GM12878 (cell line): ENCODE measurements around the gene MORC4. TPM values are rescaled to one million over a fixed set of nuclear protein-coding genes. Genes with fewer than 3 reads are reported as not detected.

ENCODE experiments used
- ATAC-seq: fragments of 200-7000 bp; cut with Tn5 transposase; 3 replicates; pipeline ENCODE4 v1.9.1; 2020; ENCODE audit warnings: mild to moderate bottlenecking, moderate library complexity
- BruUV-seq: library from RNA; stranded (reverse); fragments of 400-500 nt; replicated peaks from 2 replicates; lab custom pipeline; 2021; lab: Mats Ljungman, UMichigan
- CTCF ChIA-PET: fragments of 300-600 bp; sonication (Branson Sonifier 250); formaldehyde crosslinking; extraction: SDS; loops from one replicate; lab custom pipeline; 2021; ENCODE audit warnings: inconsistent platforms; lab: Yijun Ruan, JAX
- POLR2A ChIA-PET: fragments of 350-600 bp; formaldehyde crosslinking; extraction: SDS; loops from one replicate; lab custom pipeline; 2021; ENCODE audit warnings: inconsistent platforms; lab: Charles Lee
- RAD21 ChIA-PET: fragments of 300-600 bp; sonication (Branson Sonifier 250); formaldehyde crosslinking; loops from one replicate; lab custom pipeline; 2023; ENCODE audit warnings: antibody characterized with exemption; ENCODE audit not compliant: unreplicated experiment; lab: Charles Lee
- SMC1A ChIA-PET: fragments of 300-600 bp; sonication (Branson Sonifier 250); formaldehyde crosslinking; loops from one replicate; lab custom pipeline; 2023; ENCODE audit not compliant: unreplicated experiment, uncharacterized antibody; lab: Charles Lee
- DNase-seq: peaks from one replicate; pipeline ENCODE4 v3.0.0-alpha.2; 2011; ENCODE audit warnings: low read depth, low spot score
- FAIRE-seq: peaks from 3 replicates; lab custom pipeline; 2011; peaks lifted over from hg19 to GRCh38; lab: Jason Lieb, UNC
- H2AFZ ChIP-seq: 2 replicates; pipeline ENCODE4 v1.6.0; 2011; ENCODE audit warnings: low read depth, low read length, control low read depth; ENCODE audit not compliant: control insufficient read depth
- H3K27ac ChIP-seq: 2 replicates; pipeline ENCODE4 v1.5.1; 2011; ENCODE audit warnings: control low read depth; ENCODE audit not compliant: control insufficient read depth, insufficient read depth
- H3K27me3 ChIP-seq, 2 experiments: replicated peaks in 1 of 2; 2 replicates each; pipeline versions ENCODE4 v1.6.0 to v1.6.1; 2011; ENCODE audit warnings: low read length in 1 of 2; ENCODE audit not compliant: control insufficient read depth in 2 of 2, insufficient read depth in 2 of 2
- H3K36me3 ChIP-seq, 2 experiments: 2 replicates each; pipeline ENCODE4 v1.5.1; 2011; ENCODE audit warnings: low read length in 1 of 2; ENCODE audit not compliant: control insufficient read depth in 2 of 2, insufficient read depth in 2 of 2
- H3K4me1 ChIP-seq: 2 replicates; pipeline ENCODE4 v1.6.1; 2011; ENCODE audit warnings: mild to moderate bottlenecking, low read length, moderate library complexity, mixed read lengths; ENCODE audit not compliant: control insufficient read depth, insufficient read depth
- H3K4me2 ChIP-seq: 2 replicates; pipeline ENCODE4 v1.6.0; 2011; ENCODE audit warnings: control low read depth; ENCODE audit not compliant: control insufficient read depth, insufficient read depth
- H3K4me3 ChIP-seq: fragments of 200-600 bp; sonication (generic); 2 replicates; pipeline ENCODE4 v1.5.1; 2016
- H3K79me2 ChIP-seq: 2 replicates; pipeline ENCODE4 v1.6.0; 2011; ENCODE audit warnings: low read length; ENCODE audit not compliant: control insufficient read depth, insufficient read depth
- H3K9ac ChIP-seq: 2 replicates; pipeline ENCODE4 v1.8.0; 2011; ENCODE audit warnings: low read length, control low read depth, mixed read lengths; ENCODE audit not compliant: control insufficient read depth, insufficient read depth
- H3K9me3 ChIP-seq: replicated peaks from 3 replicates; pipeline ENCODE4 v1.5.1; 2011; ENCODE audit warnings: mild to moderate bottlenecking, low read length; ENCODE audit not compliant: control insufficient read depth, insufficient read depth
- H4K20me1 ChIP-seq: 2 replicates; pipeline ENCODE4 v1.6.0; 2011; ENCODE audit not compliant: control insufficient read depth, insufficient read depth
- ATF7 ChIP-seq: fragments of 450-650 bp; IDR thresholded peaks from 2 replicates; pipeline ENCODE4 v1.6.1; 2016; ENCODE audit warnings: low read depth, mild to moderate bottlenecking
- BHLHE40 ChIP-seq, 2 experiments: fragments of 450-650 bp in 1 of 2; IDR thresholded peaks; 2 replicates each; pipeline ENCODE4 v1.6.1; 2011 to 2017; ENCODE audit warnings: low read depth in 2 of 2, borderline replicate concordance in 1 of 2, improper control_type of control experiment in 1 of 2, low read length in 1 of 2, mild to moderate bottlenecking in 1 of 2
- CEBPB ChIP-seq, 2 experiments: fragments of 150-350 bp in 1 of 2; IDR thresholded peaks; 2 replicates each; pipeline ENCODE4 v1.6.1; 2012 to 2014; ENCODE audit warnings: low read depth in 2 of 2, low read length in 2 of 2, borderline replicate concordance in 1 of 2, inconsistent platforms in 1 of 2
- CHD1 ChIP-seq: IDR thresholded peaks from 2 replicates; pipeline ENCODE4 v1.6.1; 2012; ENCODE audit warnings: low read depth, low read length, improper control_type of control experiment
- CHD2 ChIP-seq: IDR thresholded peaks from 2 replicates; pipeline ENCODE4 v1.6.1; 2011; ENCODE audit warnings: low read depth, low read length, improper control_type of control experiment, borderline replicate concordance
- E4F1 ChIP-seq: fragments of 450-650 bp; IDR thresholded peaks from 2 replicates; pipeline ENCODE4 v1.6.1; 2018; ENCODE audit warnings: borderline replicate concordance, mild to moderate bottlenecking; ENCODE audit not compliant: partially characterized antibody
- FOXM1 ChIP-seq: IDR thresholded peaks from 2 replicates; pipeline ENCODE4 v1.6.1; 2012; ENCODE audit warnings: low read depth, mild to moderate bottlenecking, inconsistent platforms, low read length, moderate library complexity
- HDAC6 ChIP-seq: fragments of 200-600 bp; sonication (generic); IDR thresholded peaks from one replicate; pipeline ENCODE4 v1.8.0; 2017; ENCODE audit warnings: antibody characterized with exemption; ENCODE audit not compliant: unreplicated experiment
- NFIC ChIP-seq: IDR thresholded peaks from 2 replicates; pipeline ENCODE4 v1.6.1; 2012; ENCODE audit warnings: low read depth, mild to moderate bottlenecking, inconsistent platforms, low read length, moderate library complexity
- NR2C1 ChIP-seq: fragments of 450-650 bp; IDR thresholded peaks from 2 replicates; pipeline ENCODE4 v1.6.1; 2017; ENCODE audit warnings: antibody characterized with exemption, mild to moderate bottlenecking, moderate library complexity
- POLR2A ChIP-seq: IDR thresholded peaks from 2 replicates; pipeline ENCODE4 v1.6.1; 2011; ENCODE audit warnings: low read depth, mild to moderate bottlenecking, low read length
- RBBP5 ChIP-seq: fragments of 200-600 bp; sonication (generic); conservative IDR thresholded peaks from 2 replicates; pipeline ENCODE4 v1.6.1; 2016
- WGBS: methylation state at CpG from one replicate; pipeline ENCODE4 v1.1.6; 2016; ENCODE audit warnings: low lambda C conversion rate; ENCODE audit not compliant: insufficient replicate concordance, insufficient coverage; ENCODE audit errors: missing lambda C conversion rate; 5-methylcytosine and 5-hydroxymethylcytosine counted together
- in situ Hi-C: fragments of 300-500 bp; cut with MboI; formaldehyde crosslinking; loops from 9 replicates; pipeline ENCODE4 v1.14.3; 2018; ENCODE audit warnings: mixed read lengths
- intact Hi-C: fragments of 100-400 bp; cut with micrococcal nuclease; formaldehyde crosslinking; loops from one replicate; pipeline ENCODE4 v1.14.2; 2022; ENCODE audit not compliant: unreplicated experiment
- polyA plus RNA-seq, 11 experiments: library from polyadenylated mRNA; depleted of rRNA in 4 of 11; unstranded in 6 of 11; stranded (reverse) in 5 of 11; fragments of >200 nt; fragmentation: Nextera tagmentation in 4 of 11; fragmentation: Illumina TruSeq in 1 of 11; extraction: Ambion mirVana in 4 of 11; extraction: Trizol in 1 of 11; gene quantifications; 1 replicate in 1 of 11; 2 replicates in 10 of 11; pipeline versions ENCODE4 v1.2.1 to v1.2.3, GENCODE V29; 2011 to 2016; ENCODE audit warnings: inconsistent platforms in 2 of 11, missing spikeins in 2 of 11, low read depth in 1 of 11
- total RNA-seq, 4 experiments: library from RNA; depleted of rRNA in 3 of 4; stranded (reverse); fragments of >200 nt in 3 of 4; fragmentation: Illumina TruSeq in 1 of 4; extraction: Trizol in 1 of 4; gene quantifications; 2 replicates each; pipeline versions ENCODE4 v1.2.1 to v1.2.3, GENCODE V29; 2013 to 2021
- TF ChIP-seq, protein P1 (sequence below): IDR thresholded peaks from 2 replicates; pipeline ENCODE4 v1.6.1; 2011; ENCODE audit warnings: borderline replicate concordance, low read depth, mild to moderate bottlenecking, moderate library complexity, mixed read lengths, low read length; ENCODE audit not compliant: insufficient read depth; ENCODE audit errors: extremely low read length

MORC4 gene
- total and polyA plus RNA-seq, 10 of the 15 experiments (the other 5 are each of a cell fraction or from before 2014, with no cell fraction given), result 0.03 to 0.65 (median 0.26) TPM

GRCh38 chrX:106932960-106933537, 67.0 kb downstream of the MORC4 start:
- RAD21 ChIA-PET, result no interaction called here
- no peaks in the 10 kb centered on the region for H3K4me1 ChIP-seq
- 39% methylated on average over 6 of the region's 6 CpGs for WGBS
- no peak overlapping the region for H3K4me2 ChIP-seq
- no peak for TF ChIP-seq CHD1
- TF ChIP-seq, all 136 proteins: peak for 0
- no peaks in the 10 kb centered on the region; a peak in 1 of 4 replicates for H3K27me3 ChIP-seq
- no peak overlapping the region for H2AFZ ChIP-seq
- no peaks in the 10 kb centered on the region for H3K79me2 ChIP-seq
- SMC1A ChIA-PET, result interaction anchor here (0.6 to 0.8 kb wide), 2 partner anchors 8 to 267 kb away, joined by 3 read pairs; no protein-coding TSS in a partner anchor
- H3K36me3 ChIP-seq, result no peaks in the 10 kb centered on the region
- no peak overlapping the region for H3K9ac ChIP-seq
- POLR2A ChIA-PET, result no interaction called here
- H3K4me3 ChIP-seq, result no peak overlapping the region
- intact Hi-C loops (no loop called here), in situ Hi-C loops (no loop called here)
- FAIRE-seq (no peak), DNase-seq (no peak), ATAC-seq (no peak)
- BruUV-seq, result no TSS peak
- H4K20me1 ChIP-seq, result no peaks in the 10 kb centered on the region
- CTCF ChIA-PET, result interaction anchor here (1.1 to 1.2 kb wide), 2 partner anchors 35 to 138 kb away, joined by 3 read pairs; no protein-coding TSS in a partner anchor
- no peak overlapping the region for H3K27ac ChIP-seq
- H3K9me3 ChIP-seq, result no peaks in the 10 kb centered on the region

DNA sequence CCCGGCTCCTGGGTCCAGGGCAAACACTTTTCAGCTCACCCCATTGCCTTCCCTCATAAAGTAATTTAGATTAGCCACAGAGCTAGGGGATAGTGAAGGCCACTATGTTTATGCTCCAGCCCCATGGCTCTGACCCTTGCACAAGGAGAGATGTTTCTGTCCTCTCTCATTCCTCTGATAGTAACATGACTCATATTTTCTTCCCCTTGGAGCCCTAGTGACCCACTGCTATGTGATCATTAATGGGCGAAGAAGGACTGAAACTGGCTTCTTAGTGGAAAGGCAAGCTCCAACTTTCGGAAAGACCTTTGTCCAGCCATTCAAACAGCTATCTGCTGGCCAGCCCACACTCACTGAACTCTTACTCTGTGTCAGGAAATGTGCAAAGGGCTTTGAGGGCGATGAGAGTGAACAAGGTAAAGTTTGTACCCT, 67.5 kb downstream of the MORC4 start:
- CTCF ChIA-PET, result interaction anchor here (1.0 to 1.2 kb wide), 2 partner anchors 38 to 138 kb away, joined by 3 read pairs; no protein-coding TSS in a partner anchor
- FAIRE-seq, result no peak
- Histone ChIP-seq H3K36me3 (no peaks in the 10 kb centered on the region), H3K9me3 (no peaks in the 10 kb centered on the region), H3K27me3 (no peaks in the 10 kb centered on the region; a peak in 1 of 4 replicates), H3K4me1 (no peaks in the 10 kb centered on the region), H3K9ac (no peak overlapping the region), H3K79me2 (no peaks in the 10 kb centered on the region), H3K4me2 (no peak overlapping the region), H3K4me3 (no peak overlapping the region), H3K27ac (no peak overlapping the region), H4K20me1 (no peaks in the 10 kb centered on the region), H2AFZ (no peak overlapping the region)
- SMC1A ChIA-PET, result interaction anchor here (0.8 kb wide), 1 partner anchor 9 kb away, joined by 3 read pairs; no protein-coding TSS in a partner anchor
- ATAC-seq, result no peak
- DNase-seq, result no peak
- BruUV-seq, result no TSS peak
- RAD21 ChIA-PET, result no interaction called here
- in situ Hi-C loops (no loop called here), intact Hi-C loops (no loop called here)
- WGBS, result 0% methylated on average over 4 of the region's 4 CpGs
- POLR2A ChIA-PET, result no interaction called here
- no peak for TF ChIP-seq POLR2A
- no peak for TF ChIP-seq RBBP5
- TF ChIP-seq ATF7, result no peak
- no peak for TF ChIP-seq BHLHE40 (IDR thresholded peaks at IDR 0.05; ENCODE audit: borderline replicate concordance in 1 of 2, low read depth in 2 of 2, low read length in 1 of 2)
- TF ChIP-seq, protein P1, sequence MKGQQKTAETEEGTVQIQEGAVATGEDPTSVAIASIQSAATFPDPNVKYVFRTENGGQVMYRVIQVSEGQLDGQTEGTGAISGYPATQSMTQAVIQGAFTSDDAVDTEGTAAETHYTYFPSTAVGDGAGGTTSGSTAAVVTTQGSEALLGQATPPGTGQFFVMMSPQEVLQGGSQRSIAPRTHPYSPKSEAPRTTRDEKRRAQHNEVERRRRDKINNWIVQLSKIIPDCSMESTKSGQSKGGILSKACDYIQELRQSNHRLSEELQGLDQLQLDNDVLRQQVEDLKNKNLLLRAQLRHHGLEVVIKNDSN, result no peak
- no peak for TF ChIP-seq NR2C1
- no peak for TF ChIP-seq CEBPB (IDR thresholded peaks at IDR 0.05; ENCODE audit: borderline replicate concordance in 1 of 2, low read depth in 2 of 2, low read length in 2 of 2)
- no peak for TF ChIP-seq FOXM1
- TF ChIP-seq HDAC6, result no peak
- no peak for TF ChIP-seq E4F1
- no peak for TF ChIP-seq NFIC
- TF ChIP-seq CHD2, result no peak
